OCI-LY1 (cell line): Measurements from ENCODE around the gene MED13L.

ENCODE experiments used
- H2AFZ ChIP-seq: fragments of 200-600 bp; sonication (generic), shearing (Covaris generic); 2 replicates; pipeline ENCODE4 v1.6.0; 2014; ENCODE audit warnings: antibody characterized with exemption, mild to moderate bottlenecking, low read length
- H3F3A ChIP-seq: fragments of 200-600 bp; sonication (generic), shearing (Covaris generic); 2 replicates; pipeline ENCODE4 v1.6.0; 2014; ENCODE audit warnings: mild to moderate bottlenecking, antibody characterized with exemption, low read length, moderate library complexity; ENCODE audit not compliant: insufficient read depth
- H3K27ac ChIP-seq: fragments of 200-600 bp; sonication (generic); 2 replicates; pipeline ENCODE4 v1.5.1; 2014; ENCODE audit warnings: low read length, mixed run types, mild to moderate bottlenecking, low read depth; ENCODE audit not compliant: poor library complexity, severe bottlenecking
- H3K27me3 ChIP-seq: fragments of 200-600 bp; sonication (generic); 2 replicates; pipeline ENCODE4 v1.6.0; 2014; ENCODE audit warnings: antibody characterized with exemption, mild to moderate bottlenecking, low read length, moderate library complexity; ENCODE audit not compliant: insufficient read depth
- H3K36me3 ChIP-seq: fragments of 200-600 bp; sonication (generic); 2 replicates; pipeline ENCODE4 v1.6.1; 2014; ENCODE audit warnings: mild to moderate bottlenecking, antibody characterized with exemption, low read length, moderate library complexity, mixed read lengths; ENCODE audit not compliant: insufficient read depth
- H3K4me1 ChIP-seq: fragments of 200-600 bp; sonication (generic); 2 replicates; pipeline ENCODE4 v1.5.1; 2014; ENCODE audit warnings: mild to moderate bottlenecking, low read length, moderate library complexity; ENCODE audit not compliant: insufficient read depth, severe bottlenecking
- H3K4me2 ChIP-seq: fragments of 200-600 bp; sonication (generic), shearing (Covaris generic); 2 replicates; pipeline ENCODE4 v1.6.1; 2014; ENCODE audit warnings: low read length
- H3K4me3 ChIP-seq: fragments of 200-600 bp; sonication (generic); 2 replicates; pipeline ENCODE4 v1.5.1; 2014; ENCODE audit warnings: low read length, low read depth, mild to moderate bottlenecking, mixed read lengths; ENCODE audit not compliant: poor library complexity, severe bottlenecking
- H3K79me2 ChIP-seq: fragments of 200-600 bp; shearing (Covaris generic); 2 replicates; pipeline ENCODE4 v1.6.1; 2016; ENCODE audit warnings: mixed run types, low read length, mixed read lengths; ENCODE audit not compliant: insufficient read depth
- H3K9ac ChIP-seq: fragments of 200-600 bp; sonication (generic), shearing (Covaris generic); 2 replicates; pipeline ENCODE4 v1.6.1; 2014; ENCODE audit warnings: mild to moderate bottlenecking, low read length, mixed read lengths
- H3K9me2 ChIP-seq: fragments of 200-600 bp; sonication (generic), shearing (Covaris generic); 2 replicates; pipeline ENCODE4 v1.6.1; 2014; ENCODE audit warnings: low read depth, mild to moderate bottlenecking, low read length, mixed read lengths
- H3K9me3 ChIP-seq: fragments of 200-600 bp; shearing (Covaris generic); 2 replicates; pipeline ENCODE4 v1.6.1; 2014; ENCODE audit warnings: low read length, mixed read lengths
- H4K20me1 ChIP-seq: fragments of 200-600 bp; sonication (generic), shearing (Covaris generic); 2 replicates; pipeline ENCODE4 v1.6.0; 2016; ENCODE audit warnings: mild to moderate bottlenecking, low read length; ENCODE audit not compliant: insufficient read depth
- EZH2 ChIP-seq: fragments of 200-600 bp; sonication (generic), shearing (Covaris generic); IDR thresholded peaks from 2 replicates; pipeline ENCODE4 v1.8.0; 2017; ENCODE audit warnings: borderline replicate concordance, mixed run types, mild to moderate bottlenecking, antibody characterized with exemption, low read length, moderate library complexity, mixed read lengths
- TF ChIP-seq, protein P1 (sequence below): fragments of 200-600 bp; sonication (generic), shearing (Covaris generic); IDR thresholded peaks from 2 replicates; pipeline ENCODE4 v1.5.1; 2017; ENCODE audit warnings: mild to moderate bottlenecking, antibody characterized with exemption, low read length, moderate library complexity, mixed read lengths

Gene MED13L

DNA sequence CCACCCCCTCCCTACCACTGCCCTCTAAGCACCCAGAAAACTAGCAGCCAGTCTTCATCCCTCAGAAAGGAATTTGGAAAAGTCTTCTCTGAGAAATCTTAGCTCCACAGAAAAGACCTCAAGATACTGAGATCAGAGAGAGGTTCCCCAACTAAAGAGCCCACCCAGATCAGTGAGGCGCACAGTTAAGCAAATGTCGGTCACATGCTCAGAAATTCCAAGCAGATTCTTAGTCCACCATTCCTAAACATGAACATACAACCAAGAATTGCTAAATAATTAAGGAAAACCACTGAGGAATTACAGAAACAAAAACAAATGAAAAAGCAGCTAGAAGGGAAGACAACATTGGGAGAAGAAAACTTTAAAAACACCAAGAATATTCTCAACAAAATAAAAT is 32.3 kb downstream of the MED13L start:
- TF ChIP-seq, protein P1, sequence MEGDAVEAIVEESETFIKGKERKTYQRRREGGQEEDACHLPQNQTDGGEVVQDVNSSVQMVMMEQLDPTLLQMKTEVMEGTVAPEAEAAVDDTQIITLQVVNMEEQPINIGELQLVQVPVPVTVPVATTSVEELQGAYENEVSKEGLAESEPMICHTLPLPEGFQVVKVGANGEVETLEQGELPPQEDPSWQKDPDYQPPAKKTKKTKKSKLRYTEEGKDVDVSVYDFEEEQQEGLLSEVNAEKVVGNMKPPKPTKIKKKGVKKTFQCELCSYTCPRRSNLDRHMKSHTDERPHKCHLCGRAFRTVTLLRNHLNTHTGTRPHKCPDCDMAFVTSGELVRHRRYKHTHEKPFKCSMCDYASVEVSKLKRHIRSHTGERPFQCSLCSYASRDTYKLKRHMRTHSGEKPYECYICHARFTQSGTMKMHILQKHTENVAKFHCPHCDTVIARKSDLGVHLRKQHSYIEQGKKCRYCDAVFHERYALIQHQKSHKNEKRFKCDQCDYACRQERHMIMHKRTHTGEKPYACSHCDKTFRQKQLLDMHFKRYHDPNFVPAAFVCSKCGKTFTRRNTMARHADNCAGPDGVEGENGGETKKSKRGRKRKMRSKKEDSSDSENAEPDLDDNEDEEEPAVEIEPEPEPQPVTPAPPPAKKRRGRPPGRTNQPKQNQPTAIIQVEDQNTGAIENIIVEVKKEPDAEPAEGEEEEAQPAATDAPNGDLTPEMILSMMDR: no peak
- Histone ChIP-seq H3K27ac (peak overlapping the region; percentile 69), H3F3A (no peaks in the 10 kb centered on the region), H3K36me3 (no peaks in the 10 kb centered on the region), H4K20me1 (no peaks in the 10 kb centered on the region), H3K9me3 (no peaks in the 10 kb centered on the region; the same call in 1 of the 2 replicates), H3K4me1 (peaks cover 35% of the 10 kb centered on the region), H3K9me2 (no peaks in the 10 kb centered on the region), H3K4me2 (no peak overlapping the region), H3K79me2 (peaks cover 54% of the 10 kb centered on the region), H3K4me3 (no peak overlapping the region), H2AFZ (no peak overlapping the region), H3K9ac (no peak overlapping the region), H3K27me3 (no peaks in the 10 kb centered on the region)

DNA sequence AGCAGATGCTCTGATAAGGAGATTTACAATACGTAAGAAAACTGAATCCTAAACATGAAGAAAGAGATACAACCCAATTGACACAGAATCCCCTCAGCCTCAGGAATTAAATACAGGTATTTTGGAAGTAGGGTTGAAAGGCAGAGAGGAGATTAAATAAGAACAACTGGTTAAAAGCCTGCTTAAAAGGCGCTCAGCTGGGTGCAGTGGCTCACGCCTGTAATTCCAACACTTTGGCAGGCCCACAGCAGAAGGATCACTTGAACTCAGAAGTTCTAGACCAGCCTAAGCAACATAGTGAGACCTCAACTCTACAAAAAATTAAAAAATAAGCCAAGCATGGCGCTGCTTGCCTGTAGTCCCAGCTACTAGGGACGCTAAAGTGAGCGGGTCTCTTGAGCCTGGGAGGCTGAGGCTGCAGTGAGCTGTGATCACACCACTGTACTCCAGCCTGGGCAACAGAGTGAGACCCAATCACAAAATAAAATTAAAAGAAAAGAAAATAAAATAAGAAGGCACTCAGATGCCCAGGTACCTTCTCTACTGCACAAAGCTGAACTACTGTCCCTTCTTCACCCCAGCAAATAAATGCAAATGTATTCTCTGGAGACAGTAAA is 32.9 kb downstream of the MED13L start:
- Histone ChIP-seq H3K4me3 (no peak overlapping the region), H4K20me1 (no peaks in the 10 kb centered on the region), H3F3A (no peaks in the 10 kb centered on the region), H3K9me2 (no peaks in the 10 kb centered on the region), H3K79me2 (peaks cover 53% of the 10 kb centered on the region), H2AFZ (no peak overlapping the region), H3K9me3 (no peaks in the 10 kb centered on the region; the same call in 1 of the 2 replicates), H3K4me2 (peak overlapping the region; percentile 11; the same call in 1 of the 2 replicates), H3K4me1 (peaks cover 35% of the 10 kb centered on the region), H3K9ac (no peak overlapping the region), H3K36me3 (no peaks in the 10 kb centered on the region), H3K27ac (peak overlapping the region; percentile 69), H3K27me3 (no peaks in the 10 kb centered on the region)
- TF ChIP-seq, protein P1: no peak
- TF ChIP-seq EZH2: no peak

DNA sequence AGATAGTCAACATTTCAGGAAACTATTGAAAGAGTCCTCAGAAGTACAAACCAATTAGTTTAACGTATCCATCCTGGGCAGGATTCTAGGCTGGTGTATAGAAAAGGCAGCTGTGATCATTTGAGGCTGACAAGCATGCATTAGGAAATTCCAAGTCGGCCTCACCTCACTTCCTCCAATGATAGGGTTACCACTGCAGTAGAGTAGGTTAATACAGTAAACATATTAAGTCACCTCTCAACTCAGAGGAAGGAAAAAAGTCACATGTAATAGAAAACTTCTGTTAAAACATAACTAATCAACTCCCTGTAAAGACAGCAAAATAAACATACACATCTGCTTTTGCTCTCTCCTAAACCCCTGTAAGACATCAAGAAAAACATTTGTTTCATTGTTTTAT is 33.5 kb downstream of the MED13L start:
- Histone ChIP-seq H3K9me3 (no peaks in the 10 kb centered on the region; the same call in 1 of the 2 replicates), H2AFZ (no peak overlapping the region), H3F3A (no peaks in the 10 kb centered on the region), H3K27ac (peak overlapping the region; percentile 69), H3K9me2 (no peaks in the 10 kb centered on the region), H3K79me2 (peaks cover 51% of the 10 kb centered on the region), H3K27me3 (no peaks in the 10 kb centered on the region), H3K9ac (no peak overlapping the region), H3K36me3 (no peaks in the 10 kb centered on the region), H3K4me1 (peaks cover 35% of the 10 kb centered on the region), H3K4me2 (peak overlapping the region; percentile 11; the same call in 1 of the 2 replicates), H4K20me1 (no peaks in the 10 kb centered on the region), H3K4me3 (no peak overlapping the region)
- TF ChIP-seq EZH2: no peak
- TF ChIP-seq, protein P1: no peak
